Adrenal gland (tissue), 12 donors: ENCODE results near the gene RPUSD4. TPM values are rescaled to one million over a fixed set of nuclear protein-coding genes. Genes with fewer than 3 reads are reported as not detected.

Source experiments
- DNase-seq, 7 donors: peaks; one replicate each; pipeline ENCODE4 v3.0.0-alpha.2; 2019 to 2020
- H3K27ac ChIP-seq, 5 donors: fragments of 200-600 bp; sonication (generic) in 4 of 5; 1 replicate in 3 of 5; 2 replicates in 2 of 5; pipeline versions ENCODE4 v1.5.1 to v1.8.0; 2016 to 2020; ENCODE audit warnings: mild to moderate bottlenecking in 1 of 5
- H3K27me3 ChIP-seq: fragments of 200-600 bp; 2 replicates; pipeline ENCODE4 v1.8.0; 2021
- H3K36me3 ChIP-seq, 2 donors: fragments of 200-600 bp; replicated peaks in 1 of 2; 1 replicate in 1 of 2; 2 replicates in 1 of 2; pipeline versions ENCODE4 v1.5.1 to v1.8.0; 2018 to 2022
- H3K4me1 ChIP-seq, 2 donors: fragments of 200-600 bp; replicated peaks in 1 of 2; 1 replicate in 1 of 2; 2 replicates in 1 of 2; pipeline versions ENCODE4 v1.5.1 to v1.8.0; 2018 to 2021
- H3K4me3 ChIP-seq, 4 donors: fragments of 200-600 bp; sonication (generic) in 3 of 4; one replicate each; pipeline ENCODE4 v1.5.1; 2016 to 2018
- H3K9me3 ChIP-seq, 3 donors: fragments of 200-600 bp; sonication (generic) in 1 of 3; replicated peaks in 1 of 3; 1 replicate in 2 of 3; 2 replicates in 1 of 3; pipeline versions ENCODE4 v1.5.1 to v1.8.0; 2016 to 2021
- CTCF ChIP-seq, 6 experiments: fragments of 450-650 bp in 4 of 6; fragments of 200-600 bp in 2 of 6; sonication (generic) in 1 of 6; IDR thresholded peaks; 1 replicate in 5 of 6; 2 replicates in 1 of 6; pipeline versions ENCODE4 v1.5.1 to v1.8.0; 2016 to 2021; ENCODE audit warnings: antibody characterized with exemption in 6 of 6, mild to moderate bottlenecking in 2 of 6, moderate library complexity in 1 of 6
- POLR2A ChIP-seq, 2 donors: fragments of 450-650 bp; IDR thresholded peaks; one replicate each; pipeline ENCODE4 v1.6.1; 2017; ENCODE audit warnings: antibody characterized with exemption in 2 of 2, mild to moderate bottlenecking in 2 of 2, moderate library complexity in 1 of 2
- WGBS, 4 donors: extraction: QIAGEN DNeasy Blood & Tissue Kit in 2 of 4; methylation state at CpG; one replicate each; pipeline versions ENCODE4 v1.1.5 to v1.1.7; 2013 to 2017; 5-methylcytosine and 5-hydroxymethylcytosine counted together
- intact Hi-C, 2 donors: fragments of 100-400 bp; cut with DNase I; formaldehyde crosslinking; loops; one replicate each; pipeline versions ENCODE4 v1.14.1 to v1.15.0; 2022 to 2023
- polyA plus RNA-seq, 3 donors: library from polyadenylated mRNA; stranded (reverse); fragments of 200-250 nt in 2 of 3; fragments of 350-450 nt in 1 of 3; fragmentation: Illumina TruSeq in 1 of 3; extraction: RNeasy Lipid Tissue Mini Kit (QIAGEN cat#74804) in 1 of 3; gene quantifications; one replicate each; pipeline ENCODE4 v1.2.3, GENCODE V29; 2013 to 2014
- total RNA-seq, 9 donors: library from RNA; depleted of rRNA in 4 of 9; stranded (reverse); fragments of >200 nt in 4 of 9; fragments of 120-200 nt in 1 of 9; fragmentation: NEBNext Ultra II Directional in 1 of 9; extraction: Animal tissue kit (Norgen Biotek cat#: 25700) in 1 of 9; gene quantifications; one replicate each; pipeline versions ENCODE4 v1.1.0 to v1.2.4, GENCODE V29; 2013 to 2023
- donor health status: healthy with polysubstance abuse.
- donor health status: Bipolar disorder and iron deficiency.
- donor health status: DM: yes; HTN: yes; CAD: no.
- donor health status: DM: no; HTN: no; CAD: no.
- donor health status: DM: no; HTN: no; CAD: no.
- donor health status: DM: yes; HTN: yes; CAD: no.

RPUSD4 gene
- total and polyA plus RNA-seq, 12 donors, result 10.6 to 27.5 (median 19.5) TPM

GRCh38 chr11:126162306-126163030 lies 49.0 kb downstream of the RPUSD4 start:
- H3K4me1 ChIP-seq, result no peaks in the 10 kb centered on the region
- intact Hi-C loops, result no loop called here

GRCh38 chr11:126161023-126161391 lies 50.4 kb downstream of the RPUSD4 start:
- Histone ChIP-seq H3K36me3 (no peaks in the 10 kb centered on the region), H3K4me3 (no peak overlapping the region), H3K27me3 (no peaks in the 10 kb centered on the region), H3K9me3 (no peaks in the 10 kb centered on the region), H3K4me1 (no peaks in the 10 kb centered on the region), H3K27ac (no peak overlapping the region)
- TF ChIP-seq POLR2A (IDR thresholded peaks at IDR 0.05) (no peak), CTCF (IDR thresholded peaks at IDR 0.05) (no peak)
- intact Hi-C loops, result no loop called here
- no peak for DNase-seq
- 83 to 90% (median 85%) methylated on average over 5 to 7 of the region's 7 CpGs for WGBS, 4 donors

More at GRCh38 chr11:126162306-126163030, 49.0 kb downstream of the RPUSD4 start:
- Histone ChIP-seq H3K27ac (no peak overlapping the region), H3K27me3 (no peaks in the 10 kb centered on the region), H3K36me3 (no peaks in the 10 kb centered on the region), H3K9me3 (no peaks in the 10 kb centered on the region), H3K4me3 (no peak overlapping the region)
- WGBS, 4 donors, result 88 to 98% (median 91%) methylated on average over 6 to 14 of the region's 14 CpGs
- no peak for TF ChIP-seq CTCF (IDR thresholded peaks at IDR 0.05)
- TF ChIP-seq POLR2A (IDR thresholded peaks at IDR 0.05), result no peak
- DNase-seq, result no peak

GRCh38 chr11:126160345-126161022 lies 51.0 kb downstream of the RPUSD4 start:
- TF ChIP-seq CTCF (IDR thresholded peaks at IDR 0.05) (no peak), POLR2A (IDR thresholded peaks at IDR 0.05) (no peak)
- intact Hi-C loops, result no loop called here
- H3K9me3 ChIP-seq, result no peaks in the 10 kb centered on the region
- H3K27me3 ChIP-seq, result no peaks in the 10 kb centered on the region
- no peak overlapping the region for H3K4me3 ChIP-seq
- WGBS, 4 donors, result 75 to 87% (median 80%) methylated on average over 12 to 18 of the region's 18 CpGs
- no peak for DNase-seq
- no peak overlapping the region for H3K27ac ChIP-seq
- no peaks in the 10 kb centered on the region for H3K36me3 ChIP-seq
- H3K4me1 ChIP-seq, result no peaks in the 10 kb centered on the region

GRCh38 chr11:126159719-126160344 lies 51.6 kb downstream of the RPUSD4 start:
- no peaks in the 10 kb centered on the region for H3K27me3 ChIP-seq
- TF ChIP-seq POLR2A (IDR thresholded peaks at IDR 0.05) (no peak), CTCF (IDR thresholded peaks at IDR 0.05) (no peak)
- no peaks in the 10 kb centered on the region for H3K9me3 ChIP-seq
- no peak overlapping the region for H3K27ac ChIP-seq
- intact Hi-C loops, result no loop called here
- DNase-seq, result no peak
- WGBS, 4 donors, result 87 to 91% (median 90%) methylated on average over 16 to 19 of the region's 19 CpGs
- no peak overlapping the region for H3K4me3 ChIP-seq
- no peaks in the 10 kb centered on the region for H3K4me1 ChIP-seq
- no peaks in the 10 kb centered on the region for H3K36me3 ChIP-seq
